HCT116 (cell line): ENCODE results near the gene AOAH. TPM values are rescaled to one million over a fixed set of nuclear protein-coding genes. Genes with fewer than 3 reads are reported as not detected.

Experiments
- ATAC-seq: fragments of 200-7000 bp; cut with Tn5 transposase; 2 replicates; pipeline ENCODE4 v1.9.1; 2020; ENCODE audit warnings: mild to moderate bottlenecking, moderate library complexity
- BruUV-seq: library from RNA; stranded (reverse); fragments of 400-500 nt; replicated peaks from 2 replicates; lab custom pipeline; 2021; lab: Mats Ljungman, UMichigan
- CTCF ChIA-PET: fragments of 300-600 bp; sonication (Branson Sonifier 250); formaldehyde crosslinking; loops from one replicate; lab custom pipeline; 2021; ENCODE audit warnings: antibody characterized with exemption; lab: Charles Lee
- POLR2A ChIA-PET: fragments of 300-600, 350-600 bp; sonication (Branson Sonifier 250); formaldehyde crosslinking; loops from one replicate; lab custom pipeline; 2021; ENCODE audit warnings: antibody characterized with exemption; lab: Charles Lee
- RAD21 ChIA-PET, 2 experiments: fragments of 300-600 bp; sonication (Branson Sonifier 250); formaldehyde crosslinking; loops; one replicate each; lab custom pipeline; 2023; ENCODE audit warnings: low total read pairs in 2 of 2; ENCODE audit not compliant: uncharacterized antibody in 2 of 2, unreplicated experiment in 2 of 2, low non-redundant PET in 1 of 2; lab: Charles Lee
- DNase-seq: peaks from one replicate; pipeline ENCODE4 v3.0.0-alpha.2; 2010; ENCODE audit warnings: low read depth, low spot score
- H2AFZ ChIP-seq: fragments of 200-600 bp; shearing (Covaris generic), sonication (generic); 2 replicates; pipeline ENCODE4 v1.6.1; 2017; ENCODE audit warnings: low read depth, mixed run types, mixed read lengths, antibody characterized with exemption, low read length; ENCODE audit not compliant: poor library complexity, severe bottlenecking
- H3K27ac ChIP-seq: 2 replicates; pipeline ENCODE4 v1.5.1; 2012; ENCODE audit warnings: low read depth, low read length
- H3K27me3 ChIP-seq: fragments of 200-600 bp; sonication (generic); 2 replicates; pipeline ENCODE4 v1.6.1; 2016; ENCODE audit warnings: mixed run types, low read length, mixed read lengths; ENCODE audit not compliant: insufficient read depth
- H3K36me3 ChIP-seq, 2 experiments: fragments of 200-500 bp in 1 of 2; fragments of 200-600 bp in 1 of 2; sonication (Bioruptor generic) in 1 of 2; sonication (generic) in 1 of 2; 2 replicates each; pipeline versions ENCODE4 v1.5.1 to v1.6.1; 2014 to 2016; ENCODE audit warnings: low read length in 2 of 2, inconsistent platforms in 1 of 2, mixed read lengths in 1 of 2, mixed run types in 1 of 2; ENCODE audit not compliant: insufficient read depth in 2 of 2, control insufficient read depth in 1 of 2
- H3K4me1 ChIP-seq, 2 experiments: fragments of 200-600 bp in 1 of 2; sonication (generic) in 1 of 2; 2 replicates each; pipeline versions ENCODE4 v1.5.1 to v1.6.1; 2012 to 2017; ENCODE audit warnings: low read length in 2 of 2, inconsistent platforms in 1 of 2, mild to moderate bottlenecking in 1 of 2, mixed read lengths in 1 of 2, mixed run types in 1 of 2, moderate library complexity in 1 of 2; ENCODE audit not compliant: insufficient read depth in 2 of 2, control insufficient read depth in 1 of 2
- H3K4me2 ChIP-seq: fragments of 200-600 bp; sonication (generic); 2 replicates; pipeline ENCODE4 v1.6.1; 2017; ENCODE audit warnings: mixed run types, low read length, mixed read lengths
- H3K4me3 ChIP-seq, 2 experiments: fragments of 200-600 bp in 1 of 2; sonication (generic) in 1 of 2; replicated peaks in 1 of 2; 2 replicates each; pipeline ENCODE4 v1.5.1; 2011 to 2016; ENCODE audit warnings: low read length in 2 of 2, control low read depth in 1 of 2, low read depth in 1 of 2, mild to moderate bottlenecking in 1 of 2, mixed read lengths in 1 of 2, mixed run types in 1 of 2
- H3K79me2 ChIP-seq: fragments of 200-600 bp; sonication (generic); 2 replicates; pipeline ENCODE4 v1.6.1; 2017; ENCODE audit warnings: mild to moderate bottlenecking, mixed run types, low read length, moderate library complexity, mixed read lengths; ENCODE audit not compliant: insufficient read depth
- H3K9ac ChIP-seq: fragments of 200-600 bp; sonication (generic); 2 replicates; pipeline ENCODE4 v1.6.1; 2016; ENCODE audit warnings: low read length, mixed read lengths
- H3K9me2 ChIP-seq: fragments of 200-600 bp; sonication (generic), shearing (Covaris generic); 2 replicates; pipeline ENCODE4 v1.6.1; 2017; ENCODE audit warnings: mixed run types, mild to moderate bottlenecking, moderate library complexity; ENCODE audit not compliant: insufficient read depth
- H3K9me3 ChIP-seq, 2 experiments: fragments of 200-500 bp in 1 of 2; fragments of 200-600 bp in 1 of 2; sonication (Bioruptor generic) in 1 of 2; sonication (generic) in 1 of 2; 2 replicates each; pipeline ENCODE4 v1.6.1; 2014 to 2017; ENCODE audit warnings: low read length in 2 of 2, mixed read lengths in 2 of 2, inconsistent platforms in 1 of 2, low read depth in 1 of 2, mild to moderate bottlenecking in 1 of 2, mixed run types in 1 of 2, moderate library complexity in 1 of 2; ENCODE audit not compliant: control insufficient read depth in 1 of 2, insufficient read depth in 1 of 2
- H4K20me1 ChIP-seq: fragments of 200-600 bp; sonication (generic), shearing (Covaris generic); 2 replicates; pipeline ENCODE4 v1.6.1; 2017; ENCODE audit warnings: mixed run types, mild to moderate bottlenecking, moderate library complexity; ENCODE audit not compliant: insufficient read depth
- ATF3 ChIP-seq: IDR thresholded peaks from 2 replicates; pipeline ENCODE4 v1.6.1; 2012
- CBX3 ChIP-seq: IDR thresholded peaks from 2 replicates; pipeline ENCODE4 v1.6.1; 2012; ENCODE audit warnings: low read depth
- CTCF ChIP-seq, 3 experiments: fragments of 200-600 bp in 1 of 3; sonication (generic) in 1 of 3; IDR thresholded peaks in 2 of 3; conservative IDR thresholded peaks in 1 of 3; 2 replicates each; pipeline ENCODE4 v1.5.1; 2012 to 2017; ENCODE audit warnings: low read depth in 2 of 3, low read length in 2 of 3, antibody characterized with exemption in 1 of 3, borderline replicate concordance in 1 of 3, control low read depth in 1 of 3, mild to moderate bottlenecking in 1 of 3, mixed read lengths in 1 of 3, mixed run types in 1 of 3, moderate library complexity in 1 of 3; ENCODE audit not compliant: insufficient read depth in 1 of 3
- JUND ChIP-seq: IDR thresholded peaks from 2 replicates; pipeline ENCODE4 v1.6.1; 2012
- RAD21 ChIP-seq: IDR thresholded peaks from 2 replicates; pipeline ENCODE4 v1.6.1; 2012; ENCODE audit warnings: low read depth, mild to moderate bottlenecking
- intact Hi-C: fragments of 100-400 bp; cut with micrococcal nuclease; formaldehyde crosslinking; loops from 2 replicates; pipeline ENCODE4 v1.10.0; 2022
- total RNA-seq: library from RNA; stranded (reverse); gene quantifications from one replicate; pipeline ENCODE4 v1.2.1, GENCODE V29; 2021; ENCODE audit not compliant: unreplicated experiment
- TF ChIP-seq, protein P1 (sequence below): IDR thresholded peaks from 2 replicates; pipeline ENCODE4 v1.6.1; 2012; ENCODE audit warnings: low read depth

AOAH gene
- total RNA-seq, 1 experiment from 2014 or later: 1.1 TPM

DNA sequence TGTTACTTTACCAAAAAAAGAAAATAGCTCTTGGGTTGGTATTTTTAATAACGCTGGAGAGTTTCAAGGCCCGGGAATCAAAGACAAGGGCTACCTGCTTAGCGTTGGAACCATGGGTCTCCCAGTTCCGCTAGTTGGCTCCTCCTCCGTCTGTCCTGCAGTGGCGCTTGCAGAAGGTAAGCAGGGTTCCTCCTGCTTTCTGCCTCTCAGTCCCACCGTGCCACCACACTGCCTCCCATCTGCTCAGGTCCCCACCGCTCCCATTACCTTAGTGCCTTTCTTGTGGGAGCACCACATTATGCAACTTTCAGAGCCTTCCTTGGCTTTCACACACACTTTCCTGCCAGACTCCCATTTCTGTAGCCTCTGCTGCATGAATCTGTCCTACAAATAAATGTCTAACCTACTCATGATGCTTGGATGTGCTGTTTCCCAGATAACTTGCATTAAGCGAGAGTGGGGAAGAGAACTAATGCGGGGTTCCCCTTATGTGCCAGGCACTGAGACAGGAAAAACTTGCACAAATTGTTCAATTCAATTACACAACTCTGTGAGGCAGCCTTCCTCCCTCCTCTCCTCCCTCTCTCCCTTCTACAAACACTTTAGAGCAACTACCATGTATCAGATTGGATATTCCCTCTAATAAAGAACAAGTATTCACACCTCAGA lies 124.5 kb downstream of the AOAH start:
- intact Hi-C loops: no loop called here
- RAD21 ChIA-PET: no interaction called here

More for the DNA sequence above, 124.5 kb downstream of the AOAH start:
- H3K27ac ChIP-seq: no peak overlapping the region
- H3K9me2 ChIP-seq: no peaks in the 10 kb centered on the region
- H3K9me3 ChIP-seq: no peaks in the 10 kb centered on the region
- H3K4me1 ChIP-seq: peaks cover 0 to 8% of the 10 kb centered on the region in 2 experiments; a peak in 2 of 4 replicates
- no peaks in the 10 kb centered on the region for H4K20me1 ChIP-seq
- no peak for ATAC-seq
- H3K79me2 ChIP-seq: no peaks in the 10 kb centered on the region
- H3K36me3 ChIP-seq: no peaks in the 10 kb centered on the region
- H2AFZ ChIP-seq: no peak overlapping the region
- DNase-seq: no peak
- no TSS peak for BruUV-seq
- CTCF ChIA-PET: no interaction called here
- H3K4me3 ChIP-seq: no peak overlapping the region
- H3K27me3 ChIP-seq: no peaks in the 10 kb centered on the region
- H3K9ac ChIP-seq: no peak overlapping the region
- TF ChIP-seq ATF3 (no peak), CTCF (IDR thresholded peaks at IDR 0.05 in 2 of 3, conservative IDR thresholded peaks at IDR 0.05 in 1 of 3; ENCODE audit: borderline replicate concordance in 1 of 3, insufficient read depth in 1 of 3, low read depth in 2 of 3, low read length in 2 of 3) (no peak), CBX3 (no peak), JUND (no peak), RAD21 (no peak)
- TF ChIP-seq, protein P1, sequence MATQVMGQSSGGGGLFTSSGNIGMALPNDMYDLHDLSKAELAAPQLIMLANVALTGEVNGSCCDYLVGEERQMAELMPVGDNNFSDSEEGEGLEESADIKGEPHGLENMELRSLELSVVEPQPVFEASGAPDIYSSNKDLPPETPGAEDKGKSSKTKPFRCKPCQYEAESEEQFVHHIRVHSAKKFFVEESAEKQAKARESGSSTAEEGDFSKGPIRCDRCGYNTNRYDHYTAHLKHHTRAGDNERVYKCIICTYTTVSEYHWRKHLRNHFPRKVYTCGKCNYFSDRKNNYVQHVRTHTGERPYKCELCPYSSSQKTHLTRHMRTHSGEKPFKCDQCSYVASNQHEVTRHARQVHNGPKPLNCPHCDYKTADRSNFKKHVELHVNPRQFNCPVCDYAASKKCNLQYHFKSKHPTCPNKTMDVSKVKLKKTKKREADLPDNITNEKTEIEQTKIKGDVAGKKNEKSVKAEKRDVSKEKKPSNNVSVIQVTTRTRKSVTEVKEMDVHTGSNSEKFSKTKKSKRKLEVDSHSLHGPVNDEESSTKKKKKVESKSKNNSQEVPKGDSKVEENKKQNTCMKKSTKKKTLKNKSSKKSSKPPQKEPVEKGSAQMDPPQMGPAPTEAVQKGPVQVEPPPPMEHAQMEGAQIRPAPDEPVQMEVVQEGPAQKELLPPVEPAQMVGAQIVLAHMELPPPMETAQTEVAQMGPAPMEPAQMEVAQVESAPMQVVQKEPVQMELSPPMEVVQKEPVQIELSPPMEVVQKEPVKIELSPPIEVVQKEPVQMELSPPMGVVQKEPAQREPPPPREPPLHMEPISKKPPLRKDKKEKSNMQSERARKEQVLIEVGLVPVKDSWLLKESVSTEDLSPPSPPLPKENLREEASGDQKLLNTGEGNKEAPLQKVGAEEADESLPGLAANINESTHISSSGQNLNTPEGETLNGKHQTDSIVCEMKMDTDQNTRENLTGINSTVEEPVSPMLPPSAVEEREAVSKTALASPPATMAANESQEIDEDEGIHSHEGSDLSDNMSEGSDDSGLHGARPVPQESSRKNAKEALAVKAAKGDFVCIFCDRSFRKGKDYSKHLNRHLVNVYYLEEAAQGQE: no peak
- TF ChIP-seq, all 23 proteins: peak for 0
- POLR2A ChIA-PET: no interaction called here
- no peak overlapping the region for H3K4me2 ChIP-seq
